Mesenchymal stem cell (in vitro differentiated cells and primary cell): ENCODE results near the gene KRT83.

Experiments
- DNase-seq: peaks from one replicate; pipeline ENCODE4 v3.0.0-alpha.2; 2013
- H2AFZ ChIP-seq: one replicate; pipeline ENCODE4 v1.6.1; 2013; ENCODE audit warnings: low read depth, mild to moderate bottlenecking, control low read depth, inconsistent platforms, low read length, moderate library complexity
- H2AK5ac ChIP-seq: 2 replicates; pipeline ENCODE4 v1.6.1; 2013; ENCODE audit warnings: low read length, moderate library complexity, mild to moderate bottlenecking, inconsistent platforms; ENCODE audit not compliant: severe bottlenecking
- H2BK120ac ChIP-seq: one replicate; pipeline ENCODE4 v1.6.1; 2013; ENCODE audit warnings: low read depth, mild to moderate bottlenecking, inconsistent platforms, low read length, moderate library complexity
- H2BK12ac ChIP-seq, 2 experiments: one replicate each; pipeline ENCODE4 v1.6.1; 2013; ENCODE audit warnings: inconsistent platforms in 2 of 2, low read length in 2 of 2, mild to moderate bottlenecking in 2 of 2, moderate library complexity in 2 of 2, control low read depth in 1 of 2
- H2BK15ac ChIP-seq: one replicate; pipeline ENCODE4 v1.6.1; 2013; ENCODE audit warnings: mild to moderate bottlenecking, low read depth, inconsistent platforms; ENCODE audit not compliant: poor library complexity, severe bottlenecking
- H2BK5ac ChIP-seq: 2 replicates; pipeline ENCODE4 v1.6.1; 2013; ENCODE audit warnings: low read depth, mild to moderate bottlenecking, low read length, control low read depth, inconsistent platforms; ENCODE audit not compliant: poor library complexity, severe bottlenecking
- H3K14ac ChIP-seq, 2 experiments: one replicate each; pipeline ENCODE4 v1.6.1; 2013; ENCODE audit warnings: inconsistent platforms in 2 of 2, low read length in 2 of 2, control low read depth in 1 of 2, mild to moderate bottlenecking in 1 of 2, moderate library complexity in 1 of 2
- H3K18ac ChIP-seq, 2 experiments: one replicate each; pipeline ENCODE4 v1.6.1; 2013; ENCODE audit warnings: inconsistent platforms in 2 of 2, low read length in 2 of 2, control low read depth in 1 of 2, low read depth in 1 of 2, mild to moderate bottlenecking in 1 of 2
- H3K23ac ChIP-seq, 2 experiments: one replicate each; pipeline ENCODE4 v1.6.1; 2013; ENCODE audit warnings: inconsistent platforms in 2 of 2, low read length in 2 of 2, mild to moderate bottlenecking in 2 of 2, moderate library complexity in 2 of 2, control low read depth in 1 of 2
- H3K27ac ChIP-seq: 2 replicates; pipeline ENCODE4 v1.5.1; 2013; ENCODE audit warnings: mild to moderate bottlenecking, moderate library complexity, low read length, control low read depth, inconsistent platforms; ENCODE audit not compliant: poor library complexity, severe bottlenecking
- H3K27me3 ChIP-seq, 2 experiments: 2 replicates each; pipeline versions ENCODE4 v1.6.1 to v1.7.0; 2013; ENCODE audit warnings: low read length in 2 of 2, mild to moderate bottlenecking in 2 of 2, moderate library complexity in 2 of 2, control low read depth in 1 of 2, inconsistent platforms in 1 of 2; ENCODE audit not compliant: control insufficient read depth in 1 of 2, insufficient read depth in 1 of 2
- H3K36me3 ChIP-seq, 2 experiments: 2 replicates each; pipeline versions ENCODE4 v1.6.1 to v1.7.0; 2013; ENCODE audit warnings: low read length in 2 of 2, control low read depth in 1 of 2, inconsistent platforms in 1 of 2, low read depth in 1 of 2, mild to moderate bottlenecking in 1 of 2; ENCODE audit not compliant: insufficient read depth in 2 of 2, control insufficient read depth in 1 of 2
- H3K4ac ChIP-seq, 2 experiments: one replicate each; pipeline ENCODE4 v1.6.1; 2013; ENCODE audit warnings: inconsistent platforms in 2 of 2, low read length in 2 of 2, mild to moderate bottlenecking in 2 of 2, moderate library complexity in 2 of 2, control low read depth in 1 of 2, low read depth in 1 of 2
- H3K4me1 ChIP-seq: 2 replicates; pipeline ENCODE4 v1.6.1; 2013; ENCODE audit warnings: low read depth, low read length, control low read depth; ENCODE audit not compliant: control insufficient read depth, insufficient read depth
- H3K4me2 ChIP-seq: 2 replicates; pipeline ENCODE4 v1.6.1; 2013; ENCODE audit warnings: low read length, mild to moderate bottlenecking, inconsistent platforms; ENCODE audit not compliant: poor library complexity, severe bottlenecking
- H3K4me3 ChIP-seq, 2 experiments: 2 replicates each; pipeline versions ENCODE4 v1.5.1 to v1.7.0; 2013; ENCODE audit warnings: low read length in 2 of 2, mild to moderate bottlenecking in 2 of 2, control low read depth in 1 of 2, low read depth in 1 of 2; ENCODE audit not compliant: insufficient read depth in 1 of 2
- H3K79me1 ChIP-seq: replicated peaks from 2 replicates; pipeline ENCODE4 v1.6.1; 2013; ENCODE audit warnings: mild to moderate bottlenecking, control low read depth, low read length, inconsistent platforms; ENCODE audit not compliant: poor library complexity, severe bottlenecking
- H3K9ac ChIP-seq: 2 replicates; pipeline ENCODE4 v1.7.0; 2013; ENCODE audit warnings: mild to moderate bottlenecking, low read length, moderate library complexity
- H3K9me3 ChIP-seq: 2 replicates; pipeline ENCODE4 v1.7.0; 2013; ENCODE audit warnings: mild to moderate bottlenecking, low read length; ENCODE audit not compliant: control insufficient read depth
- H4K8ac ChIP-seq: one replicate; pipeline ENCODE4 v1.6.1; 2013; ENCODE audit warnings: inconsistent platforms, mild to moderate bottlenecking, low read length, moderate library complexity
- H4K91ac ChIP-seq: one replicate; pipeline ENCODE4 v1.6.1; 2013; ENCODE audit warnings: mild to moderate bottlenecking, low read length, inconsistent platforms
- WGBS: methylation state at CpG from one replicate; pipeline ENCODE4 v1.1.7; 2013; ENCODE audit warnings: mixed read lengths; 5-methylcytosine and 5-hydroxymethylcytosine counted together

The KRT83 gene

GRCh38 chr12:52341066-52341580 is 19.9 kb upstream of the KRT83 start:
- H3K9ac ChIP-seq = no peak overlapping the region
- WGBS = 88% methylated on average over 12 of the region's 14 CpGs

GRCh38 chr12:52338241-52338960 is 17.2 kb upstream of the KRT83 start:
- Histone ChIP-seq H3K9me3 (peaks cover 16% of the 10 kb centered on the region), H3K27me3 (peaks cover 54 to 62% of the 10 kb centered on the region in 2 experiments), H2BK120ac (no peak overlapping the region), H3K79me1 (no peaks in the 10 kb centered on the region), H4K8ac (no peak overlapping the region), H2AFZ (no peak overlapping the region), H2BK5ac (no peak overlapping the region), H2AK5ac (no peak overlapping the region), H3K23ac (no peak overlapping the region), H3K18ac (no peak overlapping the region), H3K4me3 (no peak overlapping the region), H3K27ac (no peak overlapping the region), H3K14ac (no peak overlapping the region), H3K9ac (no peak overlapping the region), H4K91ac (no peak overlapping the region), H2BK12ac (no peak overlapping the region), H2BK15ac (no peak overlapping the region), H3K36me3 (no peaks in the 10 kb centered on the region), H3K4me2 (no peak overlapping the region), H3K4me1 (no peaks in the 10 kb centered on the region), H3K4ac (no peak overlapping the region)
- WGBS = 77% methylated on average over 10 of the region's 10 CpGs
- DNase-seq = no peak

More at GRCh38 chr12:52341066-52341580, 19.9 kb upstream of the KRT83 start:
- H3K4ac ChIP-seq = no peak overlapping the region
- H2BK5ac ChIP-seq = no peak overlapping the region
- no peak overlapping the region for H4K8ac ChIP-seq
- no peak overlapping the region for H2AFZ ChIP-seq
- H4K91ac ChIP-seq = no peak overlapping the region
- H3K27ac ChIP-seq = no peak overlapping the region
- no peak overlapping the region for H3K18ac ChIP-seq
- no peak overlapping the region for H2BK120ac ChIP-seq
- no peak overlapping the region for H2BK12ac ChIP-seq
- H3K14ac ChIP-seq = no peak overlapping the region
- no peak overlapping the region for H2BK15ac ChIP-seq
- no peak for DNase-seq
- no peak overlapping the region for H3K4me2 ChIP-seq
- no peaks in the 10 kb centered on the region for H3K36me3 ChIP-seq
- H3K4me3 ChIP-seq = no peak overlapping the region
- H2AK5ac ChIP-seq = no peak overlapping the region
- no peak overlapping the region for H3K23ac ChIP-seq
- H3K9me3 ChIP-seq = peaks cover 7% of the 10 kb centered on the region
- H3K27me3 ChIP-seq = peaks cover 65 to 76% of the 10 kb centered on the region in 2 experiments
- H3K79me1 ChIP-seq = no peaks in the 10 kb centered on the region
- H3K4me1 ChIP-seq = no peaks in the 10 kb centered on the region

DNA sequence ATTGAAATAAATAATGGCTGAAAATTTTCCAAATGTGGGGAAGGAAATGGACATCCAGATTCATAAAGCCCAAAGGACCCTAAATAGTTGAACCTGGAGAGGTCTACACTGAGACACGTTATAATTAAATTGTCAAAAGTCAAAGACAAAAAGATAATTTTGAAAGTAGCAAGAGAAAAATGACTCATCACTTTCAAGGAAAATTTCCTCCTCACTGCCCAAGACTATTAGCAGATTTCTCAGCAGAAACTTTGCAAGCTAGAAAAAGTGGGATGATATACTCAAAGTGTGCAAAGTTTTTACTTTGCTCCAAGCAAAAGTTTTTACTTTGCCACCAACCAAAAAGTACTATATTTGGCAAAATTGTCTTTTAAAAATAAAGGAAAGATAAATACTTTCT is 15.9 kb upstream of the KRT83 start:
- Histone ChIP-seq H3K23ac (no peak overlapping the region), H4K91ac (no peak overlapping the region), H3K9me3 (peaks cover 13% of the 10 kb centered on the region), H3K18ac (no peak overlapping the region), H3K9ac (no peak overlapping the region), H2AK5ac (no peak overlapping the region), H3K27me3 (peaks cover 50 to 61% of the 10 kb centered on the region in 2 experiments), H4K8ac (no peak overlapping the region), H3K27ac (no peak overlapping the region), H2BK12ac (no peak overlapping the region), H2BK15ac (no peak overlapping the region), H3K79me1 (no peaks in the 10 kb centered on the region), H2AFZ (no peak overlapping the region), H3K4me2 (no peak overlapping the region), H2BK120ac (no peak overlapping the region), H3K14ac (no peak overlapping the region), H3K4ac (no peak overlapping the region), H3K36me3 (no peaks in the 10 kb centered on the region), H3K4me3 (no peak overlapping the region), H2BK5ac (no peak overlapping the region), H3K4me1 (no peaks in the 10 kb centered on the region)
- WGBS = no CpG with 5 or more reads among the region's 1 CpG
- DNase-seq = no peak

- Histone ChIP-seq H3K4me3 (no peak overlapping the region), H3K23ac (no peak overlapping the region), H2BK15ac (no peak overlapping the region), H2BK12ac (no peak overlapping the region), H4K91ac (no peak overlapping the region), H2AK5ac (no peak overlapping the region), H3K36me3 (no peaks in the 10 kb centered on the region), H3K18ac (no peak overlapping the region), H3K9ac (no peak overlapping the region), H3K79me1 (no peaks in the 10 kb centered on the region), H2AFZ (no peak overlapping the region), H3K4me1 (no peaks in the 10 kb centered on the region), H3K4me2 (no peak overlapping the region), H3K9me3 (peaks cover 13% of the 10 kb centered on the region), H2BK120ac (no peak overlapping the region), H3K27ac (no peak overlapping the region), H3K4ac (no peak overlapping the region), H4K8ac (no peak overlapping the region), H3K27me3 (peaks cover 50 to 61% of the 10 kb centered on the region in 2 experiments), H3K14ac (no peak overlapping the region), H2BK5ac (no peak overlapping the region)
- DNase-seq = no peak
- no CpG with 5 or more reads among the region's 2 CpGs for WGBS
These were observed 15.4 kb upstream of the KRT83 start for GRCh38 chr12:52336641-52337040.
